ENCODE results near the gene INPP5E.

INPP5E gene

DNA sequence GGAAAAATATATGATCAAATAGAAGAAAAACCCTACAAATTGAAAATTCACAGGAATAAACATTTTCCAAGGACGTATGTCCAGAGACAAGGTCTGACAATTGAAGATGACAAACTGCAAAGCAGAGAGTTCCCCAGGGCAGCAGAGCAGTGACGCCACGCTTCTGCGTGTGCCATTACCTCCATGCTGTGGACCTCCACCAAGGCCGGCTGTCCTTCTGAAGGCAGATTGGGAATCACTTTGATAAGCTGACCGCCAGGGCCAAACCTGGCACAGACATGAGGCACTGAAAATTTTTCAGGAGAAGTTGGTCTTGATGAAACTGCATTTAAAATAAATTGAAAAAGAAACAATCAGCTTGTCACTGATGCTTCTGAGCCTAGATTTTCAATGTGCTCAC is 24.6 kb upstream of the INPP5E start:
- TF ChIP-seq, protein P1, sequence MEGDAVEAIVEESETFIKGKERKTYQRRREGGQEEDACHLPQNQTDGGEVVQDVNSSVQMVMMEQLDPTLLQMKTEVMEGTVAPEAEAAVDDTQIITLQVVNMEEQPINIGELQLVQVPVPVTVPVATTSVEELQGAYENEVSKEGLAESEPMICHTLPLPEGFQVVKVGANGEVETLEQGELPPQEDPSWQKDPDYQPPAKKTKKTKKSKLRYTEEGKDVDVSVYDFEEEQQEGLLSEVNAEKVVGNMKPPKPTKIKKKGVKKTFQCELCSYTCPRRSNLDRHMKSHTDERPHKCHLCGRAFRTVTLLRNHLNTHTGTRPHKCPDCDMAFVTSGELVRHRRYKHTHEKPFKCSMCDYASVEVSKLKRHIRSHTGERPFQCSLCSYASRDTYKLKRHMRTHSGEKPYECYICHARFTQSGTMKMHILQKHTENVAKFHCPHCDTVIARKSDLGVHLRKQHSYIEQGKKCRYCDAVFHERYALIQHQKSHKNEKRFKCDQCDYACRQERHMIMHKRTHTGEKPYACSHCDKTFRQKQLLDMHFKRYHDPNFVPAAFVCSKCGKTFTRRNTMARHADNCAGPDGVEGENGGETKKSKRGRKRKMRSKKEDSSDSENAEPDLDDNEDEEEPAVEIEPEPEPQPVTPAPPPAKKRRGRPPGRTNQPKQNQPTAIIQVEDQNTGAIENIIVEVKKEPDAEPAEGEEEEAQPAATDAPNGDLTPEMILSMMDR (IDR thresholded peaks at IDR 0.05; ENCODE audit: control insufficient read depth, insufficient read depth, low read depth, low read length, missing control alignments), result no peak
- no peak overlapping the region for H3K4me3 ChIP-seq (ENCODE audit: control insufficient read depth, low read depth, low read length)
- DNase-seq (ENCODE audit: low read depth), result no peak

DNA sequence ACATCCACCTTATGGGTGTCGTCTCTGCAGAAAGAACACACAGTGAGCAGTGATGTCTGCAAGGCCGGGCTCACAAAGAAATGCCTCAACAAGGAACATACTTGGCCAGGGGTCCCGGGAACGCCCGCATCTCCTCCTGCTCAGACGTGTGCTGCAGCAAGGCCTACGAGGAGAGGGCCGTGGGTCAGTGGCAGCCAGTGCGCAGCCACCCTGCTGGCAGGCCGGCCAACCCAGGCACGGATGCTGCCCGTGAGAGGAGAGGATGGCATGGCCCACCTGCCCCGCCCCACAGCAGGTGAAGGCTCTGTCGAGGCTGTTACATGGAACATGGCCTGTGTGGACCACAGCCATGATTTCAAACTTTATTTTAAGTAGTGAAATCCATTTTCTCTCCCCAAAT is 23.9 kb upstream of the INPP5E start:
- no peak for DNase-seq (ENCODE audit: low read depth)
- TF ChIP-seq, protein P1 (IDR thresholded peaks at IDR 0.05; ENCODE audit: control insufficient read depth, insufficient read depth, low read depth, low read length, missing control alignments), result no peak
- no peak overlapping the region for H3K4me3 ChIP-seq (ENCODE audit: control insufficient read depth, low read depth, low read length)

DNA sequence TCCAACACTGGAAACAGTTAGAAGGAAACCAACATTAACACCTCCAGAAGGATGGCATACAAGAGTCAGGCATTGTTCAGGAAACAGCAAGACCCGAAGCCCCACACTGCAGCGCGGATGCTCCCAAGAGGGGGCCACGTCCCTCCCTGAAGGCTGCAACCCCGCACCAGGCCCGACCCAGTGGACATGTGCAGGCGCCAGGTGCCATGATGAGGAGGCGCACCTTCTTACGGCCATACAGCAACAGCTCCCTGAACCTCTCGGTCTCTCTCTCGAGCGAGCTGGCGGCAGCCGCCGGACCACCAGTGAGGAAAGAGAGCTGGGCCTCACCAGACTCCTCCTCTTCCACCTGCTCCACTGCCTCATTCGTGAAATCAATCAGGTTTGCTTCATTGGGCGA is 23.0 kb upstream of the INPP5E start:
- TF ChIP-seq, protein P1 (IDR thresholded peaks at IDR 0.05; ENCODE audit: control insufficient read depth, insufficient read depth, low read depth, low read length, missing control alignments), result no peak
- no peak overlapping the region for H3K4me3 ChIP-seq (ENCODE audit: control insufficient read depth, low read depth, low read length)
- DNase-seq (ENCODE audit: low read depth), result no peak

DNA sequence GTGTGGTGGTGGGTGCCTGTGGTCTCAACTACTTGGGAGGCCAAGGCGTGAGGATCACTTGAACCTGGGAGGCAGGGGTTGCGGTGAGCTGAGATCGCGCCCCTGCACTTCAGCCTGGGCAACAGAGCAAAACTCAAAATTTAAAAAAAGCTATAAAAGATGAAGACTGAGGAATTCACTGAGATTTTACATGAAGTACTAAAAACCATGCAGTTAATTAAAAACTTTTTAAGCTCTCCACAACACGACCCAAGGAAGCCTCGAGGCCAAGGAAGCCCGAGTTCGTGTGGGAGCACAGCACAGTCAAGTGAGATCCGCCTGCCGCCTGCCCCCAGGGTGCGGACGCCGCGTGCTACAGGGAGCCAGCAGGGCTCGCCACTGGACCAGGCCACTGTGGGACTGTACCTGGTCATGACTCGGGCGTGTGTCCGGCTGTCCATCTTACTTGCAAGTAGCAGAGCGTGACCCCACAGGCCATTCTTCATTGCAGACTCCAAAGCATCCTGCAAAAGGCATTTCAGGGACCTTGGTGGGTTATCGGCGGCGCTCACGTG is 21.2 kb upstream of the INPP5E start:
- TF ChIP-seq, protein P1 (IDR thresholded peaks at IDR 0.05; ENCODE audit: control insufficient read depth, insufficient read depth, low read depth, low read length, missing control alignments), result no peak
- DNase-seq (ENCODE audit: low read depth), result no peak
- H3K4me3 ChIP-seq (ENCODE audit: control insufficient read depth, low read depth, low read length), result no peak overlapping the region

DNA sequence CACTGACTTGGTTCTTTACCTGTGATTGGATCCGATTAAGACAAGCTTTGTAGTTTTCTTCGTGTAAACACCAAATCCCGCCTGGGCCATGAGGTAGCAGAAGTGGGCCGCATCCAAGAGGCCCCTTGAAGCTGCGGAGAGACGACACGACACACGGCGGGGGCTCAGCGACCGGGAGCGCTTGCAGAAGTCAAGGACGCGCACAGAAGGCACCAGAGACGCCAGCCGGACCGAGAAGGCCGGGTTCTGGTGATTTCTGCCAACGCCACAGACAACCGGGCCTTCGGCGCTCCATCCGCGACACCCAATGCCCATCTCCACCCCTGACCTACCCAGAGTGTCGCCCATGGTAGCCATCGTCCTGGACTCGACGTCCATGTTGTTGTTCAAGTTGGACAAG is 19.8 kb upstream of the INPP5E start:
- TF ChIP-seq, protein P1 (IDR thresholded peaks at IDR 0.05; ENCODE audit: control insufficient read depth, insufficient read depth, low read depth, low read length, missing control alignments), result no peak
- no peak for DNase-seq (ENCODE audit: low read depth)
- H3K4me3 ChIP-seq (ENCODE audit: control insufficient read depth, low read depth, low read length), result no peak overlapping the region

DNA sequence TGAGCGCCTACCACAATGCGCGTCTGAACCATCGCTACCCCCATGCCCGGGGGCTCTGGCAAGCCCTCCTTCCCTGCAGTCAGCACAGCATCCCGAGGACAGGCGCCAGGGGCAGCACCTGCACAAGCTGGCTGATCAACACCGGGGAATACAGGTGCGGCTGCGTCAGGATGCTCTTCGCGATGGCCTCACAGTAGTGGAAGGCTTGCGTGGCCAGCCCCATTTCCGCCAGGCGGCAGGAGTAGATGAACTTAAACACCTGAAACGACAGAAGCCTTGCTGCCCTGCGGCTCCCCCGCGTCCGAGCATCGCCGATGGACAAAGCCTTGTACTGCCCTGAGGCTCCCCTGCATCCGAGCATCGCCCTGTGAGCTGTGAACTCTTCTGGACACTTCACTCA is 17.7 kb upstream of the INPP5E start:
- no peak for DNase-seq (ENCODE audit: low read depth)
- no peak overlapping the region for H3K4me3 ChIP-seq (ENCODE audit: control insufficient read depth, low read depth, low read length)
- TF ChIP-seq, protein P1 (IDR thresholded peaks at IDR 0.05; ENCODE audit: control insufficient read depth, insufficient read depth, low read depth, low read length, missing control alignments), result no peak

DNA sequence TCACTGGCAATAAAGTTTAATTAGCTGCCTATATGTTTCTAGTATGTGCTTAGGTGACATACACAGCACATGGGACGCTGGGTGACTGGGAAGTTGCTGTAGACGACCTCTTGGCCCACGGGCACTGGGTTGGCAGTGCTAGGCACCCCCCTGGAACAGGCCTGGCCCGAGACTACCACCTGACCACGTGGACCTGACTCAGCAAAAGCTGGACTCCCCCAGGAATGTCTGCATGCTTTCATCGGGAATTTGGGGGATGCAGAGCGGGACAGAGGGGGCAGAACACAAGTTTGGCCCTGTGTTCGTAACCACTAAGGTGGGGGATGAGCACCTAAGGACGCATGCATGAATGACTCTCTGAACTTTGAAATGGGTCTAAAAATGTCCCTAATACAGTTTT is 16.6 kb upstream of the INPP5E start:
- no peak for DNase-seq (ENCODE audit: low read depth)
- no peak overlapping the region for H3K4me3 ChIP-seq (ENCODE audit: control insufficient read depth, low read depth, low read length)
- TF ChIP-seq, protein P1 (IDR thresholded peaks at IDR 0.05; ENCODE audit: control insufficient read depth, insufficient read depth, low read depth, low read length, missing control alignments), result no peak

Data from AG09309 (cell line).